ENCODE results near the gene INHA.

Gene INHA

DNA sequence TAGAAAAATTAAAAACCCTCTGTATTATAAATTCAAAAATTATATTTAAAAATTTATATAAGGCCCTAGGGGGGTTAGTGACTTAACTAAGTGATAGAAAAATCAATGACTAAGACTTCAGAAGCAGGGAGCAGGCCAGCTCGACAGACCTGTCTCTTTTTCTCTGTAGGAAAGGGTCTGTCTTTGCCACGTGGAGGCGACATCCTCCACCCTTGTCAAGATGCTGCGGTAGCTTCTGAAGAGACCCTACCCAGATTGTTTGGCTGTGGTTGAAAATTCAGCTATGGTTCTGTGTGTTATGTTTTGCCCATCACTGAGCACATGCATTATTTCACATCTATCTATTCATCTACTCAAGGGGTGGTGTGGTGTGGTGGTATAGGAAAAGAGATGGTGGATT, 47.1 kb downstream of the INHA start:
- ChIA-PET CTCF (interaction anchor here (1.2 to 3.1 kb wide), 4 partner anchors 15 to 90 kb away, joined by 3 to 19 read pairs (median 6); no protein-coding TSS in a partner anchor), POLR2A (no interaction called here)
- DNase-seq (ENCODE audit: low read depth, low spot score): no peak
- TF ChIP-seq CTCF (IDR thresholded peaks at IDR 0.05; ENCODE audit: insufficient read depth, low read length, missing control alignments): no peak
- H3K4me3 ChIP-seq (ENCODE audit: low read depth, low read length): no peak overlapping the region

DNA sequence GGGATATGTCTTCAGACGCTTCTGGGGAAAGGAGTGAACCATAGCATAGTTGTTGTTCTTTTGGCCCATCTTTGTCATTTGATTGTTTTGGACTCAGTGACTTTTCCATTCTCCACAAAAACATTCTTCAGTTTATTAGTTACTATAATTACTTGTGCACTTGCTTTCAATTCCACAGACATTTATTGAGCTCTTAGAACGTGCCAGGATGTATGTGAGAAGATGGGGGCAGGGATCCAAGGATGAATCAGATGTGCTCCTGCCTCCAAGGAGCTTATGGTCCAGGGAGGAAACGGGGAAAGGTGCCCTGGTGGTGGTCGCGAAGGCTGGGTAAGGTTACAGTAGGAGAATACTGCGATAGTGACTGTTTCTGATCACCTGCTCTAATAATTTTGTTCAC, 48.4 kb downstream of the INHA start:
- ChIA-PET CTCF (interaction anchor here (0.8 to 3.1 kb wide), 4 partner anchors 10 to 69 kb away, joined by 3 to 19 read pairs (median 5); no protein-coding TSS in a partner anchor), POLR2A (no interaction called here)
- no peak for DNase-seq (ENCODE audit: low read depth, low spot score)
- H3K4me3 ChIP-seq (ENCODE audit: low read depth, low read length): no peak overlapping the region
- TF ChIP-seq CTCF (IDR thresholded peaks at IDR 0.05; ENCODE audit: insufficient read depth, low read length, missing control alignments): no peak

- no peak for TF ChIP-seq CTCF (IDR thresholded peaks at IDR 0.05; ENCODE audit: insufficient read depth, low read length, missing control alignments)
- DNase-seq (ENCODE audit: low read depth, low spot score): no peak
- POLR2A ChIA-PET: no interaction called here
- no peak overlapping the region for H3K4me3 ChIP-seq (ENCODE audit: low read depth, low read length)
- CTCF ChIA-PET: interaction anchor here (1.0 to 1.4 kb wide), 2 partner anchors 8 to 20 kb away, joined by 3 read pairs; no protein-coding TSS in a partner anchor
These were observed 49.8 kb downstream of the INHA start for GRCh38 chr2:219621935-219622334.

- no peak for TF ChIP-seq CTCF (IDR thresholded peaks at IDR 0.05; ENCODE audit: insufficient read depth, low read length, missing control alignments)
- no peak overlapping the region for H3K4me3 ChIP-seq (ENCODE audit: low read depth, low read length)
- ChIA-PET POLR2A (no interaction called here), CTCF (interaction anchor here (1.0 kb wide), 1 partner anchor 20 kb away, joined by 3 read pairs; no protein-coding TSS in a partner anchor)
- no peak for DNase-seq (ENCODE audit: low read depth, low spot score)
These were observed 50.4 kb downstream of the INHA start for GRCh38 chr2:219622472-219622871.

GRCh38 chr2:219624565-219624964, 52.5 kb downstream of the INHA start:
- ChIA-PET CTCF (interaction anchor here (0.8 to 1.3 kb wide), 2 partner anchors 19 to 65 kb away, joined by 3 read pairs; no protein-coding TSS in a partner anchor), POLR2A (no interaction called here)
- no peak for DNase-seq (ENCODE audit: low read depth, low spot score)
- H3K4me3 ChIP-seq (ENCODE audit: low read depth, low read length): no peak overlapping the region
- no peak for TF ChIP-seq CTCF (IDR thresholded peaks at IDR 0.05; ENCODE audit: insufficient read depth, low read length, missing control alignments)

- no peak overlapping the region for H3K4me3 ChIP-seq (ENCODE audit: low read depth, low read length)
- POLR2A ChIA-PET: no interaction called here
- TF ChIP-seq CTCF (IDR thresholded peaks at IDR 0.05; ENCODE audit: insufficient read depth, low read length, missing control alignments): no peak
- CTCF ChIA-PET: interaction anchor here (2.4 kb wide), 1 partner anchor 17 kb away, joined by 22 read pairs; no protein-coding TSS in a partner anchor
- DNase-seq (ENCODE audit: low read depth, low spot score): no peak
These were observed 53.1 kb downstream of the INHA start for GRCh38 chr2:219625179-219625578.
